IMR-90 (cell line): ENCODE measurements around the gene SOST. TPM values are rescaled to one million over a fixed set of nuclear protein-coding genes. Genes with fewer than 3 reads are reported as not detected.

Experiments used
- ATAC-seq: fragments of 200-7000 bp; cut with Tn5 transposase; 2 replicates; pipeline ENCODE4 v1.9.1; 2020; ENCODE audit warnings: low read depth, mild to moderate bottlenecking, moderate library complexity
- BruUV-seq: library from RNA; stranded (reverse); fragments of 400-500 nt; replicated peaks from 2 replicates; lab custom pipeline; 2021; lab: Mats Ljungman, UMichigan
- CTCF ChIA-PET: fragments of 300-600 bp; formaldehyde crosslinking; extraction: SDS; loops from one replicate; lab custom pipeline; 2021; ENCODE audit warnings: antibody characterized with exemption; lab: Yijun Ruan, JAX
- POLR2A ChIA-PET: fragments of 300-600 bp; sonication (Branson Sonifier 250); formaldehyde crosslinking; loops from one replicate; lab custom pipeline; 2022; ENCODE audit warnings: antibody characterized with exemption; ENCODE audit not compliant: unreplicated experiment; lab: Charles Lee
- DNase-seq: peaks from one replicate; pipeline ENCODE4 v3.0.0; 2013
- H2AFZ ChIP-seq: replicated peaks from 2 replicates; pipeline ENCODE3; 2013; ENCODE audit warnings: low read length, mild to moderate bottlenecking; ENCODE audit not compliant: poor library complexity
- H2AK5ac ChIP-seq: 2 replicates; pipeline ENCODE4 v1.6.1; 2013; ENCODE audit warnings: low read depth, low read length, inconsistent platforms
- H2AK9ac ChIP-seq: replicated peaks from 2 replicates; pipeline ENCODE3; 2013; ENCODE audit warnings: mild to moderate bottlenecking, low read depth, low read length, moderate library complexity; ENCODE audit not compliant: poor library complexity
- H2BK120ac ChIP-seq: 2 replicates; pipeline ENCODE4 v1.6.1; 2013; ENCODE audit warnings: low read depth, low read length, inconsistent platforms
- H2BK15ac ChIP-seq: 3 replicates; pipeline ENCODE4 v1.6.1; 2013; ENCODE audit warnings: low read depth, low read length, inconsistent platforms
- H2BK20ac ChIP-seq: 2 replicates; pipeline ENCODE4 v1.6.1; 2013; ENCODE audit warnings: low read depth, mild to moderate bottlenecking, inconsistent platforms, low read length, moderate library complexity
- H2BK5ac ChIP-seq: 2 replicates; pipeline ENCODE4 v1.6.1; 2013; ENCODE audit warnings: mild to moderate bottlenecking, low read depth, low read length, inconsistent platforms; ENCODE audit not compliant: poor library complexity, severe bottlenecking
- H3K14ac ChIP-seq: replicated peaks from 2 replicates; pipeline ENCODE4 v1.6.1; 2013; ENCODE audit warnings: low read depth, low read length, inconsistent platforms
- H3K18ac ChIP-seq: 2 replicates; pipeline ENCODE4 v1.6.1; 2013; ENCODE audit warnings: low read depth, low read length, control low read depth
- H3K23ac ChIP-seq: 2 replicates; pipeline ENCODE4 v1.6.1; 2013; ENCODE audit warnings: low read depth, low read length, inconsistent platforms
- H3K27ac ChIP-seq: 2 replicates; pipeline ENCODE4 v1.5.1; 2013; ENCODE audit warnings: mild to moderate bottlenecking, control low read depth, low read length; ENCODE audit not compliant: insufficient read depth
- H3K27me3 ChIP-seq: 2 replicates; pipeline ENCODE4 v1.6.1; 2013; ENCODE audit warnings: low read length; ENCODE audit not compliant: control insufficient read depth, insufficient read depth
- H3K36me3 ChIP-seq: 2 replicates; pipeline ENCODE4 v1.6.1; 2013; ENCODE audit warnings: low read length, mixed read lengths; ENCODE audit not compliant: control insufficient read depth, insufficient read depth
- H3K4ac ChIP-seq: 2 replicates; pipeline ENCODE4 v1.6.1; 2013; ENCODE audit warnings: low read depth, low read length, inconsistent platforms
- H3K4me1 ChIP-seq: 2 replicates; pipeline ENCODE4 v1.6.1; 2013; ENCODE audit warnings: low read length, mixed read lengths; ENCODE audit not compliant: control insufficient read depth, insufficient read depth
- H3K4me2 ChIP-seq: 2 replicates; pipeline ENCODE4 v1.6.1; 2013; ENCODE audit warnings: low read depth, mild to moderate bottlenecking, control low read depth, low read length, moderate library complexity
- H3K4me3 ChIP-seq: 2 replicates; pipeline ENCODE4 v1.5.1; 2013; ENCODE audit warnings: low read depth, mild to moderate bottlenecking, control low read depth, low read length, moderate library complexity; ENCODE audit not compliant: insufficient read depth
- H3K56ac ChIP-seq: 2 replicates; pipeline ENCODE4 v1.6.1; 2013; ENCODE audit warnings: low read length, inconsistent platforms; ENCODE audit not compliant: insufficient read depth; ENCODE audit errors: extremely low read depth
- H3K79me1 ChIP-seq, 2 experiments: 2 replicates each; pipeline ENCODE4 v1.6.1; 2013; ENCODE audit warnings: low read length in 2 of 2, inconsistent platforms in 1 of 2, low read depth in 1 of 2
- H3K9ac ChIP-seq: 2 replicates; pipeline ENCODE4 v1.6.1; 2013; ENCODE audit warnings: low read depth, low read length, control low read depth
- H3K9me1 ChIP-seq: 2 replicates; pipeline ENCODE4 v1.6.1; 2013; ENCODE audit warnings: low read length, inconsistent platforms; ENCODE audit not compliant: insufficient read depth
- H3K9me3 ChIP-seq: 2 replicates; pipeline ENCODE4 v1.6.1; 2013; ENCODE audit warnings: low read length; ENCODE audit not compliant: control insufficient read depth, insufficient read depth
- H4K20me1 ChIP-seq: 2 replicates; pipeline ENCODE4 v1.6.1; 2013; ENCODE audit warnings: low read length, inconsistent platforms; ENCODE audit not compliant: insufficient read depth
- H4K5ac ChIP-seq: 2 replicates; pipeline ENCODE4 v1.6.1; 2013; ENCODE audit warnings: mild to moderate bottlenecking, low read depth, low read length, control low read depth
- H4K8ac ChIP-seq, 2 experiments: 2 replicates each; pipeline ENCODE4 v1.6.1; 2013; ENCODE audit warnings: low read depth in 2 of 2, low read length in 2 of 2, control low read depth in 1 of 2, inconsistent platforms in 1 of 2
- H4K91ac ChIP-seq: 2 replicates; pipeline ENCODE4 v1.6.1; 2013; ENCODE audit warnings: low read depth, low read length, inconsistent platforms; ENCODE audit not compliant: insufficient read depth
- MAFK ChIP-seq: IDR thresholded peaks from 2 replicates; pipeline ENCODE4 v1.6.1; 2012; ENCODE audit warnings: low read depth, low read length, improper control_type of control experiment
- MXI1 ChIP-seq: IDR thresholded peaks from 2 replicates; pipeline ENCODE4 v1.6.1; 2012; ENCODE audit warnings: low read depth, mild to moderate bottlenecking, low read length, moderate library complexity, borderline replicate concordance
- POLR2A ChIP-seq: IDR thresholded peaks from 2 replicates; pipeline ENCODE4 v1.6.1; 2012; ENCODE audit warnings: mild to moderate bottlenecking, low read depth, low read length
- RAD21 ChIP-seq: IDR thresholded peaks from 2 replicates; pipeline ENCODE4 v1.6.1; 2012; ENCODE audit warnings: low read length, improper control_type of control experiment
- whole genome bisulfite sequencing, 2 experiments: methylation state at CpG; one replicate each; pipeline versions ENCODE4 v1.1.5 to v1.1.7; 2013; ENCODE audit warnings: missing lambda C conversion rate in 2 of 2; ENCODE audit not compliant: insufficient read length in 1 of 2; ENCODE audit errors: extremely low coverage in 2 of 2; 5-methylcytosine and 5-hydroxymethylcytosine counted together
- dilution Hi-C: fragments of 300-500 bp; cut with HindIII; formaldehyde crosslinking; loops from one replicate; pipeline ENCODE4 v1.14.3; 2018; ENCODE audit warnings: low sequenced_read_pairs; ENCODE audit not compliant: unreplicated experiment
- in situ Hi-C: fragments of 300-500 bp; cut with MboI; formaldehyde crosslinking; loops from 3 replicates; pipeline ENCODE4 v1.14.3; 2019; ENCODE audit warnings: low sequenced_read_pairs, inconsistent platforms, mixed read lengths
- intact Hi-C: fragments of 100-400 bp; cut with micrococcal nuclease; formaldehyde crosslinking; loops from 2 replicates; pipeline ENCODE4 v1.10.0; 2022
- polyA plus RNA-seq, 3 experiments: library from polyadenylated mRNA; depleted of rRNA; stranded (reverse); fragments of >200 nt; gene quantifications; 2 replicates each; pipeline ENCODE4 v1.2.3, GENCODE V29; 2012; ENCODE audit warnings: low replicate concordance in 1 of 3
- total RNA-seq: library from RNA; depleted of rRNA; stranded (reverse); fragments of >200 nt; gene quantifications from 2 replicates; pipeline ENCODE4 v1.2.3, GENCODE V29; 2012

Gene SOST
- total and polyA plus RNA-seq, 2 of the 4 experiments (the other 2 are of a cell fraction), result not detected

DNA sequence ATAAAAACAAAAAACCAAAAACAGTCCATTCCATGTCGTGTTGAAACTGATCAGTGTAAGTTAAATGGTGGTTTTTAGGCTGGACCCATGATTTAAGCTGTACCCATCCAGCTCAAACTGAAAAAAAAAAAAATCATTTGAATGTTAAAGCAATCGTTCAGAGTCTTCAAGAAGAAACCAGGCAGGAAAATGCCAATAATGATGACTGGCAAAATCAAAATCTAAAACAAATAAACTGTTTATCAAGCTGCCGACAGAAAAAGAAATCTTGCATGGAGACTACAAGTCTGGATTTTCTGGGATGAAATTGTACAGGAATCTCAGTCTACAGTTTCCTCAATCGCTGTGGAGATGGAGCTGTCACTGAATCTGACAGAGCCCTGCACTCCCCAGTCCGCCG, 40.7 kb downstream of the SOST start:
- BruUV-seq, result no TSS peak
- Histone ChIP-seq H3K4me1 (peaks cover 8% of the 10 kb centered on the region), H3K27ac (no peak overlapping the region), H2AFZ (no peak overlapping the region), H3K9me3 (no peaks in the 10 kb centered on the region), H4K8ac (no peak overlapping the region), H2BK120ac (no peak overlapping the region), H3K4ac (no peak overlapping the region), H2AK9ac (no peak overlapping the region), H2AK5ac (no peak overlapping the region), H3K36me3 (no peaks in the 10 kb centered on the region), H3K27me3 (no peaks in the 10 kb centered on the region), H3K14ac (no peak overlapping the region), H2BK5ac (no peak overlapping the region), H3K4me2 (no peak overlapping the region), H4K5ac (no peak overlapping the region), H2BK20ac (no peak overlapping the region), H3K9me1 (peaks cover 10% of the 10 kb centered on the region; the same call in 1 of the 2 replicates), H4K20me1 (no peaks in the 10 kb centered on the region), H3K9ac (no peak overlapping the region), H4K91ac (no peak overlapping the region), H3K79me1 (no peaks in the 10 kb centered on the region), H3K23ac (no peak overlapping the region), H3K18ac (no peak overlapping the region), H3K56ac (no peak overlapping the region), H2BK15ac (no peak overlapping the region; the same call in 2 of the 3 replicates), H3K4me3 (no peak overlapping the region)
- WGBS, 2 experiments, result no CpG with 5 or more reads among the region's 6 CpGs
- peak; percentile 28; the same call in 1 of the 2 replicates for TF ChIP-seq MAFK
- TF ChIP-seq POLR2A, result no peak
- TF ChIP-seq MXI1, result no peak
- TF ChIP-seq RAD21, result no peak
- DNase-seq (no peak), ATAC-seq (no peak)
- dilution Hi-C loops, result no loop called here
- in situ Hi-C loops, result no loop called here
- CTCF ChIA-PET, result no interaction called here
- POLR2A ChIA-PET, result no interaction called here
- intact Hi-C loops, result no loop called here
